Measurements from ENCODE around the gene UNC5B.

Gene UNC5B

DNA sequence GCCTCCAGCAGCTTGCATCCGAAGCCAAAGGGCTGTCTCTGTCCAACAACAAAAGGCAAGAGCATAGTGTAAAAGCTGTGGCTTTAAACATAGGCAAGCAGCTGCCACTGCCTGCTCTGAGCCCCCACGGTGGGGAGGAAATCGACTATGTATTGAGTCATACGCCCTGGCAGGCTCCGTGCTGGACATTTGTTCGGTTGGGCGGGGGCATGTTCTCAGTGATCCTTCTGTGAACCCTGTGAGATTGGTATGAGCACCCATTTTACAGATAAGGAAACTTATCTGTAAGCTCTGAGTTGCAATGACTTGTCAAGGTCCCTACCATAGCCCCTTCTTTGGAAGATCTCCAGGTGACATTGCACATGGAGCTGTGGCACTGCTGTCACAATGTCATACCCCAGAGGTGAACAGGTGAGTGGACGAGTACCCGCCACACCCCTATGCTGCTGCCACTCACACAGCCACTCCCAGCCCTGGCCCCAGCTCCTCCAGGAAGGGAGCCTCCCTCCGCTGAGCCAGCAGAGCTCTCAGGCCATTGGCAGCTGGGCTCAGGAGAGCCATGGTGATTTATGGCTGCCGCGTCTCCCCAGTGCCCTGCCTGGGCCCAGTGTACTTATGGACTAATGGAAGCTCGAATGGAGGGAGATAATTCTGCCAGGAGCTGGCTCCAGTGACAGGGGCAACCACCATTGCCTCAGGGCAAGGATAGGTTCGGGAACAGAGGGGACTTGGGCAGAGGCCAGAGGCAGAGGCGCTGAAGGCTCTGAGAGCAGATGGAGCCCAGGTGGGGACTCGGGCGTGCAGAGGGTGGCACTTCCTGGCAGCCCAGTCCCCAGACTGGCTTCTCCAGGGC is 43.7 kb downstream of the UNC5B start:
- no peak for TF ChIP-seq CTCF (IDR thresholded peaks at IDR 0.05; ENCODE audit: insufficient read depth, low read length)
- TF ChIP-seq GABPA (IDR thresholded peaks at IDR 0.05; ENCODE audit: low read depth) = no peak
- TF ChIP-seq POLR2AphosphoS5 (IDR thresholded peaks at IDR 0.05; ENCODE audit: low read depth) = no peak
- no peak for TF ChIP-seq SPI1 (IDR thresholded peaks at IDR 0.05; ENCODE audit: borderline replicate concordance, low read depth)
- TF ChIP-seq, protein P1, sequence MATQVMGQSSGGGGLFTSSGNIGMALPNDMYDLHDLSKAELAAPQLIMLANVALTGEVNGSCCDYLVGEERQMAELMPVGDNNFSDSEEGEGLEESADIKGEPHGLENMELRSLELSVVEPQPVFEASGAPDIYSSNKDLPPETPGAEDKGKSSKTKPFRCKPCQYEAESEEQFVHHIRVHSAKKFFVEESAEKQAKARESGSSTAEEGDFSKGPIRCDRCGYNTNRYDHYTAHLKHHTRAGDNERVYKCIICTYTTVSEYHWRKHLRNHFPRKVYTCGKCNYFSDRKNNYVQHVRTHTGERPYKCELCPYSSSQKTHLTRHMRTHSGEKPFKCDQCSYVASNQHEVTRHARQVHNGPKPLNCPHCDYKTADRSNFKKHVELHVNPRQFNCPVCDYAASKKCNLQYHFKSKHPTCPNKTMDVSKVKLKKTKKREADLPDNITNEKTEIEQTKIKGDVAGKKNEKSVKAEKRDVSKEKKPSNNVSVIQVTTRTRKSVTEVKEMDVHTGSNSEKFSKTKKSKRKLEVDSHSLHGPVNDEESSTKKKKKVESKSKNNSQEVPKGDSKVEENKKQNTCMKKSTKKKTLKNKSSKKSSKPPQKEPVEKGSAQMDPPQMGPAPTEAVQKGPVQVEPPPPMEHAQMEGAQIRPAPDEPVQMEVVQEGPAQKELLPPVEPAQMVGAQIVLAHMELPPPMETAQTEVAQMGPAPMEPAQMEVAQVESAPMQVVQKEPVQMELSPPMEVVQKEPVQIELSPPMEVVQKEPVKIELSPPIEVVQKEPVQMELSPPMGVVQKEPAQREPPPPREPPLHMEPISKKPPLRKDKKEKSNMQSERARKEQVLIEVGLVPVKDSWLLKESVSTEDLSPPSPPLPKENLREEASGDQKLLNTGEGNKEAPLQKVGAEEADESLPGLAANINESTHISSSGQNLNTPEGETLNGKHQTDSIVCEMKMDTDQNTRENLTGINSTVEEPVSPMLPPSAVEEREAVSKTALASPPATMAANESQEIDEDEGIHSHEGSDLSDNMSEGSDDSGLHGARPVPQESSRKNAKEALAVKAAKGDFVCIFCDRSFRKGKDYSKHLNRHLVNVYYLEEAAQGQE (IDR thresholded peaks at IDR 0.05; ENCODE audit: insufficient replicate concordance, low read depth) = no peak
- Histone ChIP-seq H3K27me3 (ENCODE audit: insufficient read depth, poor library complexity, severe bottlenecking) (no peaks in the 10 kb centered on the region), H3K4me3 (replicated peaks; ENCODE audit: insufficient read depth, low read length) (no peak overlapping the region), H3K27ac (replicated peaks) (no peak overlapping the region)
- DNase-seq (ENCODE audit: low read depth in 1 of 2, low spot score in 1 of 2) = no peak

DNA sequence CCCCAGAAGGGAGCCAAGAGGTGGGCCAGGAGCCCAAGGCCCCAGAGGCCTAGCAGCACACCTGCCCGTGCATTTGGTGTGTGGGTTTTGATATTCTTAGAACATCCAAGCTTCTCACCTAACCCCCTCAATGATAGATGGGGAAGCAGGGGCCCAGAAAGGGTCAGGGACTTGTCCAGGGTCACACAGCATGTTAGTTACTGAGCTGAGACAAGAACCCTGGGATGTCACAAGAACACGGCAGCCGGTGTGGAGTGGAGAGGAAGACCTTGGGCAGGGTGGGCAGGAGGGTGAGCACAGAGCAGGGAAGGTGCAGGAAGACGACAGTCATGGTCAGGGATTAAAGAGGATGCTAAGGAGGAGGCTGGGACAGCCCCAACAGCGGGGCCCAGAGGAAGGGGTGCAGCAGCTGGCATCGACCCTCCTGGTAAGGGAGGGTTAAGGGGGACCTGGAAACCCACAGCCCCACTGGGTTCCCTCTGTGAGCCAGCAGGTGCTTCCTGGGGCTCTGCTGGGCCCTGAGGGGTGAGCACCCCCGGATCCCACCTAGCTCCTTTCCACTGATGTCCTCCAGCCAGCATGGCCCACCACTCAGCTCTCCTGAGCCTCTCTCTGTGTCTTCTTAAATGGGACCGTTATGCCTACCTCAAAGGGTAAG is 44.4 kb downstream of the UNC5B start:
- H3K27ac ChIP-seq (replicated peaks) = no peak overlapping the region
- TF ChIP-seq, protein P1 (IDR thresholded peaks at IDR 0.05; ENCODE audit: insufficient replicate concordance, low read depth) = no peak
- TF ChIP-seq SPI1 (IDR thresholded peaks at IDR 0.05; ENCODE audit: borderline replicate concordance, low read depth) (no peak), POLR2AphosphoS5 (IDR thresholded peaks at IDR 0.05; ENCODE audit: low read depth) (no peak), CTCF (IDR thresholded peaks at IDR 0.05; ENCODE audit: insufficient read depth, low read length) (no peak), GABPA (IDR thresholded peaks at IDR 0.05; ENCODE audit: low read depth) (no peak)

GRCh38 chr10:71257319-71257997 is 45.1 kb downstream of the UNC5B start:
- TF ChIP-seq SPI1 (IDR thresholded peaks at IDR 0.05; ENCODE audit: borderline replicate concordance, low read depth) = no peak
- TF ChIP-seq GABPA (IDR thresholded peaks at IDR 0.05; ENCODE audit: low read depth) = no peak
- TF ChIP-seq CTCF (IDR thresholded peaks at IDR 0.05; ENCODE audit: insufficient read depth, low read length) = no peak
- TF ChIP-seq, protein P1 (IDR thresholded peaks at IDR 0.05; ENCODE audit: insufficient replicate concordance, low read depth) = no peak
- TF ChIP-seq POLR2AphosphoS5 (IDR thresholded peaks at IDR 0.05; ENCODE audit: low read depth) = no peak
- H3K4me3 ChIP-seq (replicated peaks; ENCODE audit: insufficient read depth, low read length) = no peak overlapping the region

More for the DNA sequence above, 44.4 kb downstream of the UNC5B start:
- H3K27me3 ChIP-seq (ENCODE audit: insufficient read depth, poor library complexity, severe bottlenecking) = no peaks in the 10 kb centered on the region
- no peak overlapping the region for H3K4me3 ChIP-seq (replicated peaks; ENCODE audit: insufficient read depth, low read length)
- no peak for DNase-seq (ENCODE audit: low read depth in 1 of 2, low spot score in 1 of 2)

More at GRCh38 chr10:71257319-71257997, 45.1 kb downstream of the UNC5B start:
- H3K27me3 ChIP-seq (ENCODE audit: insufficient read depth, poor library complexity, severe bottlenecking) = no peaks in the 10 kb centered on the region
- no peak for DNase-seq (ENCODE audit: low read depth in 1 of 2, low spot score in 1 of 2)
- H3K27ac ChIP-seq (replicated peaks) = no peak overlapping the region
